GM21723 (cell line): ENCODE measurements around the gene AJAP1.

Experiments used
- ATAC-seq: cut with Tn5 transposase; IDR thresholded peaks from one replicate; pipeline ENCODE4 v1.9.1; 2021; ENCODE audit warnings: mild to moderate bottlenecking, moderate library complexity; ENCODE audit not compliant: unreplicated experiment

AJAP1 gene

GRCh38 chr1:4762146-4762545 is 107.7 kb downstream of the AJAP1 start:
- no peak for ATAC-seq

- no peak for ATAC-seq
Observed at GRCh38 chr1:4767308-4767707, 112.9 kb downstream of the AJAP1 start.

GRCh38 chr1:4768553-4768952 is 114.1 kb downstream of the AJAP1 start:
- ATAC-seq = no peak

- no peak for ATAC-seq
Observed at GRCh38 chr1:4769516-4770280, 115.3 kb downstream of the AJAP1 start.

- no peak for ATAC-seq
Observed at GRCh38 chr1:4770713-4771112, 116.3 kb downstream of the AJAP1 start.

- no peak for ATAC-seq
Observed at GRCh38 chr1:4771267-4771666, 116.9 kb downstream of the AJAP1 start.

- no peak for ATAC-seq
Observed at GRCh38 chr1:4771721-4772120, 117.3 kb downstream of the AJAP1 start.

GRCh38 chr1:4772294-4773010 is 118.0 kb downstream of the AJAP1 start:
- ATAC-seq = no peak

- no peak for ATAC-seq
Observed at GRCh38 chr1:4773226-4773625, 118.8 kb downstream of the AJAP1 start.

- no peak for ATAC-seq
Observed at GRCh38 chr1:4775506-4775905, 121.1 kb downstream of the AJAP1 start.

GRCh38 chr1:4778056-4778455 is 123.6 kb downstream of the AJAP1 start:
- ATAC-seq = no peak

GRCh38 chr1:4781646-4782045 is 127.2 kb downstream of the AJAP1 start:
- ATAC-seq = no peak

GRCh38 chr1:4784761-4785160 is 130.4 kb downstream of the AJAP1 start:
- no peak for ATAC-seq

GRCh38 chr1:4786055-4786454 is 131.6 kb downstream of the AJAP1 start:
- ATAC-seq = no peak

- ATAC-seq = no peak
Observed at GRCh38 chr1:4787551-4787950, 133.1 kb downstream of the AJAP1 start.

- no peak for ATAC-seq
Observed at GRCh38 chr1:4792565-4792964, 138.2 kb downstream of the AJAP1 start.

- ATAC-seq = no peak
Observed at GRCh38 chr1:4794020-4794780, 139.8 kb downstream of the AJAP1 start.

GRCh38 chr1:4796161-4797015 is 142.0 kb downstream of the AJAP1 start:
- peak; percentile 90 for ATAC-seq

- peak; percentile 15 for ATAC-seq
Observed at GRCh38 chr1:4797016-4797410, 142.6 kb downstream of the AJAP1 start.

GRCh38 chr1:4797429-4797828 is 143.0 kb downstream of the AJAP1 start:
- ATAC-seq = no peak
